Measurements from ENCODE around the gene CREB3L2. TPM values are rescaled to one million over a fixed set of nuclear protein-coding genes. Genes with fewer than 3 reads are reported as not detected.

Gene CREB3L2
- polyA plus RNA-seq, 2 of the 4 experiments (the other 2 are of a cell fraction): 16.3 to 32.2 TPM

- Histone ChIP-seq H3K27ac (peak overlapping the region; percentile 82), H3K9me3 (no peaks in the 10 kb centered on the region), H3K4me1 (peaks cover 83% of the 10 kb centered on the region), H3K4me2 (peak overlapping the region; percentile 82), H3K4me3 (peak overlapping the region; percentile 1; the same call in 1 of the 3 replicates)
- 31% methylated on average over 2 of the region's 2 CpGs for WGBS (ENCODE audit: missing lambda C conversion rate)
- POLR2A ChIA-PET: interaction anchor here (2.4 kb wide), 1 partner anchor 47 kb away, joined by 8 read pairs; the partner anchor contains the start of gene CREB3L2
- DNase-seq (ENCODE audit: low read depth in 1 of 2, low spot score in 1 of 2) (no peak), FAIRE-seq (no peak), ATAC-seq (peak; percentile 12 to 16; a peak in 4 of 6 replicates)
- TF ChIP-seq HDAC2 (IDR thresholded peaks at IDR 0.05) (no peak), HOXA7 (CRISPR knock-in tag; IDR thresholded peaks at IDR 0.05) (no peak), FOXS1 (CRISPR knock-in tag; IDR thresholded peaks at IDR 0.05) (no peak), ZFP36 (IDR thresholded peaks at IDR 0.05; ENCODE audit: borderline replicate concordance, partially characterized antibody) (no peak), TP53 (CRISPR knock-in tag; IDR thresholded peaks at IDR 0.05) (no peak), EHF (CRISPR knock-in tag; IDR thresholded peaks at IDR 0.05) (no peak), HOXB13 (CRISPR knock-in tag; IDR thresholded peaks at IDR 0.05; ENCODE audit: low read depth) (no peak), FOSB (CRISPR knock-in tag; IDR thresholded peaks at IDR 0.05) (no peak), CBX2 (IDR thresholded peaks at IDR 0.05; ENCODE audit: borderline replicate concordance, low read depth) (no peak), HOXB5 (CRISPR knock-in tag; IDR thresholded peaks at IDR 0.05) (no peak)
- TF ChIP-seq, protein P1, sequence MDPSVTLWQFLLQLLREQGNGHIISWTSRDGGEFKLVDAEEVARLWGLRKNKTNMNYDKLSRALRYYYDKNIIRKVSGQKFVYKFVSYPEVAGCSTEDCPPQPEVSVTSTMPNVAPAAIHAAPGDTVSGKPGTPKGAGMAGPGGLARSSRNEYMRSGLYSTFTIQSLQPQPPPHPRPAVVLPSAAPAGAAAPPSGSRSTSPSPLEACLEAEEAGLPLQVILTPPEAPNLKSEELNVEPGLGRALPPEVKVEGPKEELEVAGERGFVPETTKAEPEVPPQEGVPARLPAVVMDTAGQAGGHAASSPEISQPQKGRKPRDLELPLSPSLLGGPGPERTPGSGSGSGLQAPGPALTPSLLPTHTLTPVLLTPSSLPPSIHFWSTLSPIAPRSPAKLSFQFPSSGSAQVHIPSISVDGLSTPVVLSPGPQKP (IDR thresholded peaks at IDR 0.05; ENCODE audit: low read depth, low read length): no peak
- CTCF ChIA-PET: interaction anchor here (1.0 to 2.3 kb wide), 3 partner anchors 13 to 55 kb away, joined by 3 to 9 read pairs (median 6); no protein-coding TSS in a partner anchor
Measured at GRCh38 chr7:137954614-137955013, 47.3 kb downstream of the CREB3L2 start.

DNA sequence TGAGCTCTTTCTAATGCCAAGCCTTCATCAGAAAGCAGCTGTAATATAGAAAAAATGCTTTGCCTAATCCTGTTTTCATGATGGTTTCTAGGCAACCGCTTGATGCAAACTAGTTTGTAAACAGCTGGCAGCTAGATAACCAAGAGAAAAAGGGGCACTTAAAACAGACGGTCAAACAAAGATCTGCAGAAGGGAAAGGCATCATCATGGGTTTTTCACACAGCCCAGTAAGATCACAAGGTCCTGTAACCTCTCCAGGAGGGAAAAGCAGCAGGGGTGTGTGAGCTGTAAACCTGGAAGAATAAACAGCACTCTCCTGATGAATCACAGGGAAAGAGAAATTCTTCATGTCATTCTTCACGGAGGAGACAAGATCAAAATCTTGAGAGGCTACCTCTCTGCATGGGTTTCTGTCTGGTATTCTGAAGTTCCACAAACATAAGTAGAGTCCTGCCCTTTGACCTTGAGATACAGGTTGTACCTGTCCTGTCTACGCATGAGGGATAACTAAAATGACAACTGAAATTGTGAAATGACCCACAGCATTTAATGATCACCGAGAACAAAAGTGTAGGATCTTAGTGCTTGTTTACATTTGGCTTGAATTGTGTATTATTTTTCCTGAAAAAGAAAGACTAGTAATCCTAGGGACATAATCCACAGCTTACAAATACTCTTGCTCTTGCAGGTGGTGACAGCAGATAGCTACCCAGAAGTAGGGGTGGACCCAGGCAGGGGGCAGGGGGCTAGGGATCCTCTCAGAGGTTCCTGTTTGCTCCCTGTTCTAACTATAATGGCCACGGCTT is 48.0 kb downstream of the CREB3L2 start:
- H3K9me3 ChIP-seq: no peaks in the 10 kb centered on the region
- H3K4me1 ChIP-seq: peaks cover 84% of the 10 kb centered on the region
- CTCF ChIA-PET: interaction anchor here (1.0 to 2.3 kb wide), 8 partner anchors 9 to 55 kb away, joined by 3 to 11 read pairs (median 6); partner anchors contain the start of gene CREB3L2
- peak overlapping the region; percentile 82 for H3K27ac ChIP-seq
- peak overlapping the region; percentile 82 for H3K4me2 ChIP-seq
- peak; percentile 95 for ATAC-seq
- POLR2A ChIA-PET: interaction anchor here (0.6 to 2.4 kb wide), 5 partner anchors 16 to 48 kb away, joined by 3 to 8 read pairs (median 4); partner anchors contain the start of gene CREB3L2
- no peak for FAIRE-seq
- 7% methylated on average over 6 of the region's 6 CpGs for WGBS (ENCODE audit: missing lambda C conversion rate)
- peak; percentile 89 to 90 for DNase-seq (ENCODE audit: low read depth in 1 of 2, low spot score in 1 of 2)
- TF ChIP-seq RAD21 (conservative IDR thresholded peaks at IDR 0.05 in 1 of 2, IDR thresholded peaks at IDR 0.05 in 1 of 2) (peak in 1 of 2 experiments; percentile 21; a peak in 1 of 5 replicates), GATA3 (IDR thresholded peaks at IDR 0.05; ENCODE audit: borderline replicate concordance) (peak; percentile 82; the same call in 1 of the 2 replicates), CHD4 (IDR thresholded peaks at IDR 0.05; ENCODE audit: borderline replicate concordance) (no peak), HOXB13 (CRISPR knock-in tag; IDR thresholded peaks at IDR 0.05; ENCODE audit: low read depth) (no peak), JUN (IDR thresholded peaks at IDR 0.05) (peak in 1 of 2 experiments; percentile 57; a peak in 3 of 5 replicates), MAX (IDR thresholded peaks at IDR 0.05) (peak; percentile 60; the same call in 1 of the 2 replicates), CEBPB (IDR thresholded peaks at IDR 0.05) (peak in 1 of 2 experiments; percentile 48; a peak in 1 of 4 replicates), HEYL (CRISPR knock-in tag; IDR thresholded peaks at IDR 0.05) (no peak), CBX8 (IDR thresholded peaks at IDR 0.05) (no peak), EP300 (IDR thresholded peaks at IDR 0.05) (peak; percentile 55 to 74; a peak in 3 of 5 replicates), FOSL2 (IDR thresholded peaks at IDR 0.05) (no peak; the same call in 1 of the 2 replicates), FOSL2 (CRISPR knock-in tag; IDR thresholded peaks at IDR 0.05) (peak; percentile 82), MAZ (IDR thresholded peaks at IDR 0.05; ENCODE audit: borderline replicate concordance, low read depth, low read length) (no peak), JUNB (IDR thresholded peaks at IDR 0.05) (peak; percentile 75)
- peak overlapping the region; percentile 7; the same call in 1 of the 3 replicates for H3K4me3 ChIP-seq

Data from A549 (cell line).